GM12878 (cell line): Measurements from ENCODE around the gene MGMT. TPM values are rescaled to one million over a fixed set of nuclear protein-coding genes. Genes with fewer than 3 reads are reported as not detected.

Experiments used
- ATAC-seq: fragments of 200-7000 bp; cut with Tn5 transposase; 3 replicates; pipeline ENCODE4 v1.9.1; 2020; ENCODE audit warnings: mild to moderate bottlenecking, moderate library complexity
- BruUV-seq: library from RNA; stranded (reverse); fragments of 400-500 nt; replicated peaks from 2 replicates; lab custom pipeline; 2021; lab: Mats Ljungman, UMichigan
- CTCF ChIA-PET: fragments of 300-600 bp; sonication (Branson Sonifier 250); formaldehyde crosslinking; extraction: SDS; loops from one replicate; lab custom pipeline; 2021; ENCODE audit warnings: inconsistent platforms; lab: Yijun Ruan, JAX
- POLR2A ChIA-PET: fragments of 350-600 bp; formaldehyde crosslinking; extraction: SDS; loops from one replicate; lab custom pipeline; 2021; ENCODE audit warnings: inconsistent platforms; lab: Charles Lee
- RAD21 ChIA-PET: fragments of 300-600 bp; sonication (Branson Sonifier 250); formaldehyde crosslinking; loops from one replicate; lab custom pipeline; 2023; ENCODE audit warnings: antibody characterized with exemption; ENCODE audit not compliant: unreplicated experiment; lab: Charles Lee
- SMC1A ChIA-PET: fragments of 300-600 bp; sonication (Branson Sonifier 250); formaldehyde crosslinking; loops from one replicate; lab custom pipeline; 2023; ENCODE audit not compliant: unreplicated experiment, uncharacterized antibody; lab: Charles Lee
- DNase-seq: peaks from one replicate; pipeline ENCODE4 v3.0.0-alpha.2; 2011; ENCODE audit warnings: low read depth, low spot score
- FAIRE-seq: peaks from 3 replicates; lab custom pipeline; 2011; peaks lifted over from hg19 to GRCh38; lab: Jason Lieb, UNC
- H2AFZ ChIP-seq: 2 replicates; pipeline ENCODE4 v1.6.0; 2011; ENCODE audit warnings: low read depth, low read length, control low read depth; ENCODE audit not compliant: control insufficient read depth
- H3K27ac ChIP-seq: 2 replicates; pipeline ENCODE4 v1.5.1; 2011; ENCODE audit warnings: control low read depth; ENCODE audit not compliant: control insufficient read depth, insufficient read depth
- H3K27me3 ChIP-seq, 2 experiments: replicated peaks in 1 of 2; 2 replicates each; pipeline versions ENCODE4 v1.6.0 to v1.6.1; 2011; ENCODE audit warnings: low read length in 1 of 2; ENCODE audit not compliant: control insufficient read depth in 2 of 2, insufficient read depth in 2 of 2
- H3K36me3 ChIP-seq, 2 experiments: 2 replicates each; pipeline ENCODE4 v1.5.1; 2011; ENCODE audit warnings: low read length in 1 of 2; ENCODE audit not compliant: control insufficient read depth in 2 of 2, insufficient read depth in 2 of 2
- H3K4me1 ChIP-seq: 2 replicates; pipeline ENCODE4 v1.6.1; 2011; ENCODE audit warnings: mild to moderate bottlenecking, low read length, moderate library complexity, mixed read lengths; ENCODE audit not compliant: control insufficient read depth, insufficient read depth
- H3K4me2 ChIP-seq: 2 replicates; pipeline ENCODE4 v1.6.0; 2011; ENCODE audit warnings: control low read depth; ENCODE audit not compliant: control insufficient read depth, insufficient read depth
- H3K4me3 ChIP-seq: fragments of 200-600 bp; sonication (generic); 2 replicates; pipeline ENCODE4 v1.5.1; 2016
- H3K79me2 ChIP-seq: 2 replicates; pipeline ENCODE4 v1.6.0; 2011; ENCODE audit warnings: low read length; ENCODE audit not compliant: control insufficient read depth, insufficient read depth
- H3K9ac ChIP-seq: 2 replicates; pipeline ENCODE4 v1.8.0; 2011; ENCODE audit warnings: low read length, control low read depth, mixed read lengths; ENCODE audit not compliant: control insufficient read depth, insufficient read depth
- H3K9me3 ChIP-seq: replicated peaks from 3 replicates; pipeline ENCODE4 v1.5.1; 2011; ENCODE audit warnings: mild to moderate bottlenecking, low read length; ENCODE audit not compliant: control insufficient read depth, insufficient read depth
- H4K20me1 ChIP-seq: 2 replicates; pipeline ENCODE4 v1.6.0; 2011; ENCODE audit not compliant: control insufficient read depth, insufficient read depth
- CHD2 ChIP-seq: IDR thresholded peaks from 2 replicates; pipeline ENCODE4 v1.6.1; 2011; ENCODE audit warnings: low read depth, low read length, improper control_type of control experiment, borderline replicate concordance
- GATAD2B ChIP-seq: fragments of 450-650 bp; conservative IDR thresholded peaks from 2 replicates; pipeline ENCODE4 v1.6.1; 2017; ENCODE audit warnings: low read depth, mild to moderate bottlenecking, moderate library complexity
- HCFC1 ChIP-seq: fragments of 150-350 bp; IDR thresholded peaks from 2 replicates; pipeline ENCODE4 v1.6.1; 2014; ENCODE audit warnings: low read length
- HDGF ChIP-seq: fragments of 450-650 bp; IDR thresholded peaks from 2 replicates; pipeline ENCODE4 v1.6.1; 2016; ENCODE audit warnings: antibody characterized with exemption
- NFIC ChIP-seq: IDR thresholded peaks from 2 replicates; pipeline ENCODE4 v1.6.1; 2012; ENCODE audit warnings: low read depth, mild to moderate bottlenecking, inconsistent platforms, low read length, moderate library complexity
- PML ChIP-seq: IDR thresholded peaks from 2 replicates; pipeline ENCODE4 v1.6.1; 2012; ENCODE audit warnings: low read length, inconsistent platforms
- RAD21 ChIP-seq: IDR thresholded peaks from 2 replicates; pipeline ENCODE4 v1.6.1; 2011; ENCODE audit warnings: mild to moderate bottlenecking, low read depth, low read length, moderate library complexity; ENCODE audit not compliant: insufficient read depth
- STAT1 ChIP-seq: fragments of 450-650 bp; conservative IDR thresholded peaks from 2 replicates; pipeline ENCODE4 v1.6.1; 2014; ENCODE audit warnings: antibody characterized with exemption, mild to moderate bottlenecking
- TAF1 ChIP-seq: IDR thresholded peaks from 2 replicates; pipeline ENCODE4 v1.6.1; 2011; ENCODE audit warnings: mild to moderate bottlenecking, low read depth, low read length, borderline replicate concordance
- TBL1XR1 ChIP-seq: IDR thresholded peaks from 2 replicates; pipeline ENCODE4 v1.6.1; 2012; ENCODE audit warnings: low read depth, low read length, improper control_type of control experiment
- TCF7 ChIP-seq: IDR thresholded peaks from 2 replicates; pipeline ENCODE4 v1.6.1; 2014; ENCODE audit warnings: antibody characterized with exemption, borderline replicate concordance
- ZNF207 ChIP-seq: fragments of 450-650 bp; IDR thresholded peaks from 2 replicates; pipeline ENCODE4 v1.6.1; 2014; ENCODE audit warnings: antibody characterized with exemption, mild to moderate bottlenecking, borderline replicate concordance
- ZNF24 ChIP-seq: fragments of 450-650 bp; IDR thresholded peaks from 2 replicates; pipeline ENCODE4 v1.6.1; 2017; ENCODE audit warnings: antibody characterized with exemption, mild to moderate bottlenecking
- WGBS: methylation state at CpG from one replicate; pipeline ENCODE4 v1.1.6; 2016; ENCODE audit warnings: low lambda C conversion rate; ENCODE audit not compliant: insufficient replicate concordance, insufficient coverage; ENCODE audit errors: missing lambda C conversion rate; 5-methylcytosine and 5-hydroxymethylcytosine counted together
- in situ Hi-C: fragments of 300-500 bp; cut with MboI; formaldehyde crosslinking; loops from 9 replicates; pipeline ENCODE4 v1.14.3; 2018; ENCODE audit warnings: mixed read lengths
- intact Hi-C: fragments of 100-400 bp; cut with micrococcal nuclease; formaldehyde crosslinking; loops from one replicate; pipeline ENCODE4 v1.14.2; 2022; ENCODE audit not compliant: unreplicated experiment
- polyA plus RNA-seq, 11 experiments: library from polyadenylated mRNA; depleted of rRNA in 4 of 11; unstranded in 6 of 11; stranded (reverse) in 5 of 11; fragments of >200 nt; fragmentation: Nextera tagmentation in 4 of 11; fragmentation: Illumina TruSeq in 1 of 11; extraction: Ambion mirVana in 4 of 11; extraction: Trizol in 1 of 11; gene quantifications; 1 replicate in 1 of 11; 2 replicates in 10 of 11; pipeline versions ENCODE4 v1.2.1 to v1.2.3, GENCODE V29; 2011 to 2016; ENCODE audit warnings: inconsistent platforms in 2 of 11, missing spikeins in 2 of 11, low read depth in 1 of 11
- total RNA-seq, 4 experiments: library from RNA; depleted of rRNA in 3 of 4; stranded (reverse); fragments of >200 nt in 3 of 4; fragmentation: Illumina TruSeq in 1 of 4; extraction: Trizol in 1 of 4; gene quantifications; 2 replicates each; pipeline versions ENCODE4 v1.2.1 to v1.2.3, GENCODE V29; 2013 to 2021
- TF ChIP-seq, protein P1 (sequence below): IDR thresholded peaks from 2 replicates; pipeline ENCODE4 v1.6.1; 2012; ENCODE audit warnings: low read depth, low read length, improper control_type of control experiment
- TF ChIP-seq, protein P2 (sequence below): fragments of 450-650 bp; IDR thresholded peaks from 2 replicates; pipeline ENCODE4 v1.6.1; 2017; ENCODE audit warnings: antibody characterized with exemption, mild to moderate bottlenecking, moderate library complexity

Gene MGMT
- total and polyA plus RNA-seq, 10 of the 15 experiments (the other 5 are each of a cell fraction or from before 2014, with no cell fraction given): 0.16 to 24.2 (median 13.3) TPM

DNA sequence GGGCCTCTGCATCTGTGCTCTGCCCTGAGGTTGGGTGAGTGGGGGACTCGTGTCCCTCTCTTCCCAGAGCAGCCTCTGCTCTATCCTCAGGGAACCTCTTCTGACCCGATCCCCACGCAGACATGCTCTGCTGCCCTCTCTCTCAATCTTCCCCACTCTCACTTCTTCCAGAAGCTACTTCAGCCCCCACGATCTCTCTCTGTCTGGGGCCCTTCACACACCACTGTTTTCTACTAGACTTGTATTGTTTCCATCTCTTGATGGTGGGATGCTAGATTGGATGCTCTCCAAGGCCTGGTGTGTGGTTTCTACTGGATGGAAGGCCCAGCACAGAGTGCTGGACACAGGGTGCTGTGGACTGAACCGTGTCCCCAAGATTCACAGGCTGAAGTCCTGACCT is 10.0 kb downstream of the MGMT start:
- in situ Hi-C loops (no loop called here), intact Hi-C loops (no loop called here)
- Histone ChIP-seq H3K4me2 (no peak overlapping the region), H3K9ac (no peak overlapping the region), H3K27ac (no peak overlapping the region), H4K20me1 (no peaks in the 10 kb centered on the region), H3K27me3 (no peaks in the 10 kb centered on the region), H3K36me3 (no peaks in the 10 kb centered on the region), H2AFZ (no peak overlapping the region), H3K4me3 (no peak overlapping the region), H3K9me3 (peaks cover 3% of the 10 kb centered on the region), H3K79me2 (no peaks in the 10 kb centered on the region; the same call in 1 of the 2 replicates), H3K4me1 (peaks cover 4% of the 10 kb centered on the region; the same call in 1 of the 2 replicates)
- DNase-seq (no peak), ATAC-seq (no peak), FAIRE-seq (no peak)
- POLR2A ChIA-PET: no interaction called here
- WGBS: 44% methylated on average over 2 of the region's 5 CpGs
- RAD21 ChIA-PET: no interaction called here
- CTCF ChIA-PET: no interaction called here
- SMC1A ChIA-PET: interaction anchor here (0.6 kb wide), 1 partner anchor 80 kb away, joined by 4 read pairs; no protein-coding TSS in a partner anchor
- BruUV-seq: no TSS peak
- TF ChIP-seq, protein P1, sequence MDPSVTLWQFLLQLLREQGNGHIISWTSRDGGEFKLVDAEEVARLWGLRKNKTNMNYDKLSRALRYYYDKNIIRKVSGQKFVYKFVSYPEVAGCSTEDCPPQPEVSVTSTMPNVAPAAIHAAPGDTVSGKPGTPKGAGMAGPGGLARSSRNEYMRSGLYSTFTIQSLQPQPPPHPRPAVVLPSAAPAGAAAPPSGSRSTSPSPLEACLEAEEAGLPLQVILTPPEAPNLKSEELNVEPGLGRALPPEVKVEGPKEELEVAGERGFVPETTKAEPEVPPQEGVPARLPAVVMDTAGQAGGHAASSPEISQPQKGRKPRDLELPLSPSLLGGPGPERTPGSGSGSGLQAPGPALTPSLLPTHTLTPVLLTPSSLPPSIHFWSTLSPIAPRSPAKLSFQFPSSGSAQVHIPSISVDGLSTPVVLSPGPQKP: no peak
- TF ChIP-seq, protein P2, sequence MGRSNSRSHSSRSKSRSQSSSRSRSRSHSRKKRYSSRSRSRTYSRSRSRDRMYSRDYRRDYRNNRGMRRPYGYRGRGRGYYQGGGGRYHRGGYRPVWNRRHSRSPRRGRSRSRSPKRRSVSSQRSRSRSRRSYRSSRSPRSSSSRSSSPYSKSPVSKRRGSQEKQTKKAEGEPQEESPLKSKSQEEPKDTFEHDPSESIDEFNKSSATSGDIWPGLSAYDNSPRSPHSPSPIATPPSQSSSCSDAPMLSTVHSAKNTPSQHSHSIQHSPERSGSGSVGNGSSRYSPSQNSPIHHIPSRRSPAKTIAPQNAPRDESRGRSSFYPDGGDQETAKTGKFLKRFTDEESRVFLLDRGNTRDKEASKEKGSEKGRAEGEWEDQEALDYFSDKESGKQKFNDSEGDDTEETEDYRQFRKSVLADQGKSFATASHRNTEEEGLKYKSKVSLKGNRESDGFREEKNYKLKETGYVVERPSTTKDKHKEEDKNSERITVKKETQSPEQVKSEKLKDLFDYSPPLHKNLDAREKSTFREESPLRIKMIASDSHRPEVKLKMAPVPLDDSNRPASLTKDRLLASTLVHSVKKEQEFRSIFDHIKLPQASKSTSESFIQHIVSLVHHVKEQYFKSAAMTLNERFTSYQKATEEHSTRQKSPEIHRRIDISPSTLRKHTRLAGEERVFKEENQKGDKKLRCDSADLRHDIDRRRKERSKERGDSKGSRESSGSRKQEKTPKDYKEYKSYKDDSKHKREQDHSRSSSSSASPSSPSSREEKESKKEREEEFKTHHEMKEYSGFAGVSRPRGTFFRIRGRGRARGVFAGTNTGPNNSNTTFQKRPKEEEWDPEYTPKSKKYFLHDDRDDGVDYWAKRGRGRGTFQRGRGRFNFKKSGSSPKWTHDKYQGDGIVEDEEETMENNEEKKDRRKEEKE: no peak
- TF ChIP-seq RAD21: no peak
- no peak for TF ChIP-seq STAT1
- TF ChIP-seq GATAD2B: no peak
- TF ChIP-seq TCF7: no peak
- no peak for TF ChIP-seq TAF1
- no peak for TF ChIP-seq TBL1XR1
- TF ChIP-seq ZNF24: no peak
- TF ChIP-seq CHD2: no peak
- TF ChIP-seq PML: no peak
- TF ChIP-seq NFIC: no peak
- no peak for TF ChIP-seq ZNF207
- TF ChIP-seq HCFC1: no peak
- TF ChIP-seq HDGF: no peak
